HepG2 (cell line): ENCODE data around the gene ZBTB7B. TPM values are rescaled to one million over a fixed set of nuclear protein-coding genes. Genes with fewer than 3 reads are reported as not detected.
A peak's percentile ranks its signal among the peaks of the same experiment; 100 is the strongest.

Experiments
- ATAC-seq: fragments of 200-7000 bp; cut with Tn5 transposase; 3 replicates; pipeline ENCODE4 v1.9.1; 2020; ENCODE audit warnings: mild to moderate bottlenecking, moderate library complexity
- BruUV-seq: library from RNA; stranded (reverse); fragments of 400-500 nt; replicated peaks from 2 replicates; lab custom pipeline; 2021; lab: Mats Ljungman, UMichigan
- CTCF ChIA-PET: fragments of 300-600 bp; formaldehyde crosslinking; extraction: SDS; loops from one replicate; lab custom pipeline; 2021; ENCODE audit warnings: low total read pairs, inconsistent platforms, low intra/inter-chr PET ratio; lab: Yijun Ruan, JAX
- POLR2A ChIA-PET: fragments of 350-600 bp; sonication (Branson Sonifier 250); formaldehyde crosslinking; loops from one replicate; lab custom pipeline; 2020; ENCODE audit warnings: antibody characterized with exemption, inconsistent platforms; lab: Yijun Ruan, JAX
- DNase-seq: peaks from one replicate; pipeline ENCODE4 v3.0.0-alpha.2; 2015; ENCODE audit warnings: low spot score
- FAIRE-seq: peaks from 3 replicates; lab custom pipeline; 2011; peaks lifted over from hg19 to GRCh38; lab: Jason Lieb, UNC
- H2AFZ ChIP-seq: one replicate; pipeline ENCODE4 v1.6.1; 2011; ENCODE audit warnings: low read length, inconsistent platforms
- H3K27ac ChIP-seq: fragments of 300-600 bp; 3 replicates; pipeline ENCODE4 v1.8.0; 2011; ENCODE audit warnings: mixed run types, mild to moderate bottlenecking, mixed read lengths, low read length, inconsistent platforms; ENCODE audit not compliant: insufficient read depth; ENCODE audit errors: extremely low read length
- H3K27me3 ChIP-seq, 2 experiments: fragments of 200-600 bp in 1 of 2; 2 replicates in 1 of 2; 3 replicates in 1 of 2; pipeline versions ENCODE4 v1.6.0 to v1.8.0; 2011; ENCODE audit warnings: low read length in 2 of 2, mild to moderate bottlenecking in 2 of 2, moderate library complexity in 2 of 2, inconsistent platforms in 1 of 2; ENCODE audit not compliant: insufficient read depth in 2 of 2, control insufficient read depth in 1 of 2
- H3K36me3 ChIP-seq, 2 experiments: fragments of 200-600 bp in 1 of 2; replicated peaks in 1 of 2; 2 replicates in 1 of 2; 3 replicates in 1 of 2; pipeline versions ENCODE4 v1.5.1 to v1.8.0; 2011; ENCODE audit warnings: low read length in 2 of 2, inconsistent platforms in 1 of 2; ENCODE audit not compliant: insufficient read depth in 2 of 2, control insufficient read depth in 1 of 2
- H3K4me1 ChIP-seq: 2 replicates; pipeline ENCODE4 v1.5.1; 2012; ENCODE audit warnings: low read length, inconsistent platforms; ENCODE audit not compliant: insufficient read depth
- H3K4me2 ChIP-seq: 2 replicates; pipeline ENCODE4 v1.6.0; 2011; ENCODE audit warnings: low read depth, low read length, inconsistent platforms
- H3K4me3 ChIP-seq, 3 experiments: fragments of 200-600 bp in 1 of 3; sonication (generic), shearing (Covaris generic) in 1 of 3; replicated peaks in 1 of 3; 2 replicates each; pipeline ENCODE4 v1.5.1; 2011 to 2016; ENCODE audit warnings: low read length in 3 of 3, inconsistent platforms in 2 of 3, low read depth in 2 of 3, mild to moderate bottlenecking in 2 of 3, control low read depth in 1 of 3, mixed read lengths in 1 of 3; ENCODE audit not compliant: insufficient read depth in 1 of 3
- H3K79me2 ChIP-seq: one replicate; pipeline ENCODE4 v1.6.1; 2011; ENCODE audit warnings: low read length, inconsistent platforms; ENCODE audit not compliant: insufficient read depth
- H3K9ac ChIP-seq: 2 replicates; pipeline ENCODE4 v1.6.0; 2011; ENCODE audit warnings: mild to moderate bottlenecking, low read depth, low read length, inconsistent platforms; ENCODE audit not compliant: insufficient read depth
- H3K9me3 ChIP-seq: 2 replicates; pipeline ENCODE4 v1.5.1; 2012; ENCODE audit warnings: mild to moderate bottlenecking, low read length
- H4K20me1 ChIP-seq: 2 replicates; pipeline ENCODE4 v1.6.0; 2011; ENCODE audit warnings: inconsistent platforms, mild to moderate bottlenecking, low read length, moderate library complexity; ENCODE audit not compliant: insufficient read depth
- CEBPG ChIP-seq: IDR thresholded peaks from 2 replicates; pipeline ENCODE4 v1.6.1; 2016
- GATAD2A ChIP-seq: IDR thresholded peaks from 2 replicates; pipeline ENCODE4 v1.6.1; 2016
- KLF6 ChIP-seq: IDR thresholded peaks from 2 replicates; pipeline ENCODE4 v1.8.0; 2016; ENCODE audit warnings: missing biosample characterization, missing genetic modification reagents
- LCORL ChIP-seq, 2 experiments: fragments of 450-650 bp in 1 of 2; sonication (generic) in 1 of 2; formaldehyde crosslinking in 1 of 2; IDR thresholded peaks; 2 replicates each; pipeline versions ENCODE4 v1.5.0 to v1.6.1; 2017 to 2020; ENCODE audit warnings: antibody characterized with exemption in 1 of 2, missing genetic modification reagents in 1 of 2
- MAFF ChIP-seq: IDR thresholded peaks from 2 replicates; pipeline ENCODE4 v1.6.1; 2011; ENCODE audit warnings: low read depth, low read length, improper control_type of control experiment
- NCOA1 ChIP-seq: sonication (generic); formaldehyde crosslinking; IDR thresholded peaks from 2 replicates; pipeline ENCODE4 v1.9.0; 2021; ENCODE audit warnings: missing genetic modification reagents
- NR2F6 ChIP-seq, 2 experiments: IDR thresholded peaks; 2 replicates each; pipeline ENCODE4 v1.6.1; 2016; ENCODE audit warnings: antibody characterized with exemption in 1 of 2, mild to moderate bottlenecking in 1 of 2
- PAXIP1 ChIP-seq: sonication (generic); formaldehyde crosslinking; conservative IDR thresholded peaks from 2 replicates; pipeline ENCODE4 v1.4.0; 2020; ENCODE audit warnings: mild to moderate bottlenecking, missing genetic modification reagents, moderate library complexity
- SMAD9 ChIP-seq: sonication (generic); formaldehyde crosslinking; IDR thresholded peaks from 2 replicates; pipeline ENCODE4 v1.5.1; 2020; ENCODE audit warnings: mild to moderate bottlenecking, missing genetic modification reagents
- TRAFD1 ChIP-seq: sonication (generic); formaldehyde crosslinking; IDR thresholded peaks from 2 replicates; pipeline ENCODE4 v1.5.1; 2020; ENCODE audit warnings: missing genetic modification reagents, mild to moderate bottlenecking, borderline replicate concordance
- ZFX ChIP-seq: sonication (generic); formaldehyde crosslinking; IDR thresholded peaks from 2 replicates; pipeline ENCODE4 v1.4.0; 2020; ENCODE audit warnings: mild to moderate bottlenecking, low read depth, missing genetic modification reagents, moderate library complexity
- ZNF124 ChIP-seq: sonication (generic); formaldehyde crosslinking; IDR thresholded peaks from 2 replicates; pipeline ENCODE4 v1.4.0; 2020; ENCODE audit warnings: missing genetic modification reagents
- ZNF30 ChIP-seq: sonication (generic); formaldehyde crosslinking; IDR thresholded peaks from 2 replicates; pipeline ENCODE4 v1.5.0; 2020; ENCODE audit warnings: mild to moderate bottlenecking, missing genetic modification reagents
- ZNF331 ChIP-seq: sonication (generic); formaldehyde crosslinking; IDR thresholded peaks from 2 replicates; pipeline ENCODE4 v1.4.0; 2020; ENCODE audit warnings: missing genetic modification reagents
- ZNF512 ChIP-seq: sonication (generic); formaldehyde crosslinking; IDR thresholded peaks from 2 replicates; pipeline ENCODE4 v1.4.0; 2020; ENCODE audit warnings: mild to moderate bottlenecking, missing genetic modification reagents
- ZNF629 ChIP-seq: sonication (generic); formaldehyde crosslinking; conservative IDR thresholded peaks from 2 replicates; pipeline ENCODE4 v1.5.0; 2020; ENCODE audit warnings: missing genetic modification reagents
- ZNF644 ChIP-seq: IDR thresholded peaks from 2 replicates; pipeline ENCODE4 v1.6.1; 2016; ENCODE audit warnings: low read depth
- WGBS: methylation state at CpG from one replicate; pipeline ENCODE4 v1.1.6; 2017; ENCODE audit warnings: low lambda C conversion rate; 5-methylcytosine and 5-hydroxymethylcytosine counted together
- in situ Hi-C: cut with HindIII; loops from 2 replicates; pipeline ENCODE4 v1.10.0; 2017; ENCODE audit warnings: low pct_unique_long_range_greater_than_20kb; ENCODE audit not compliant: extremely low pct_ligation_motif_present
- intact Hi-C: fragments of 100-400 bp; cut with micrococcal nuclease; formaldehyde crosslinking; loops from one replicate; pipeline ENCODE4 v1.10.0; 2022; ENCODE audit not compliant: unreplicated experiment
- polyA plus RNA-seq, 8 experiments: library from polyadenylated mRNA; depleted of rRNA in 3 of 8; stranded (reverse) in 7 of 8; unstranded in 1 of 8; fragments of >200 nt; fragmentation: Illumina TruSeq in 4 of 8; extraction: Trizol in 4 of 8; gene quantifications; 2 replicates each; pipeline versions ENCODE4 v1.2.1 to v1.2.3, GENCODE V29; 2011 to 2016; ENCODE audit warnings: low read depth in 4 of 8, missing spikeins in 1 of 8, mixed read lengths in 1 of 8; ENCODE audit not compliant: insufficient read depth in 1 of 8
- total RNA-seq, 5 experiments: library from RNA; depleted of rRNA; stranded (reverse); fragments of >200 nt; fragmentation: Illumina TruSeq; extraction: Trizol; gene quantifications; 2 replicates each; pipeline ENCODE4 v1.2.3, GENCODE V29; 2016; ENCODE audit warnings: low read depth in 1 of 5

Gene ZBTB7B
- total and polyA plus RNA-seq, 2 of the 13 experiments (the other 11 are each of a cell fraction or from before 2014, with no cell fraction given) = 15.5 to 17.5 TPM

DNA sequence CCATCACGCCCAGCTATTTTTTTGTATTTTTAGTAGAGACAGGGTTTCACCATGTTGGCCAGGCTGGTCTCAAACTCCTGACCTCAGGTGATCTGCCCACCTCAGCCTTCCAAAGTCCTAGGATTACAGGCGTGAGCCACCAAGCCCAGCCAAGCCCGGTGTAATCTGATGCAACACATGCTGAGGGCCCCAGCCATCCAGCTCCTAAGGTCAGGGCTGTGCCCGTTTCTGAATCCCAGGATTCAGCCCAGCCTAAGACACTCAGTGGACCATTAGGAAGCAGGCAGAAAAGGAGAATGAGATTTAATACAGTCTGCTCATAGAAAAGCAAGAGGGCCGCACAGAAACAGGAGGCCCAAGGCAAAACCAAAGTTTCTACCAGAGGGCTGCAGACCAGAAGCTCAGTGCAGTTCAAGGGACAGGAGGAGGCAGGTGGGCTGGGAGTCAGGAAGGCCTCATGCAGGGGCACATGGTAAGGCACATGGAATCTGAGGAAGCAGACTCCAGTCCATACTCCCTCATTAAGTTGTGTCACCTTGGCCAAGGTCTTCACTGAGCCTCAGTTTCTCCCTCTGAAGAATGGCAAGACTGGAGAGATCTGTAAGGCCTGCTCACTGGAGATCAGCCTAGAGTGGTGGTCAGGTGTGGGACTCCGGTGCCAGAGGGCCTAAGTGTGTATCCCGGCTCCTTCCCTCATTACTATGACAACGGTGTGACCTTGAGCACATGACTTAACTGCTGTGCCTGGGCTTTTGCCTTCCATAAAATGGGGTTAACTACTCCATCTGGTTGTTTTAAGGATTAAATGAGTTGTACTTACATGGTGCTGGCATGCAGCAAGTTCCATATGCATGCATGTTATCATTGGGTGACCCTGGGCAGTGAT lies 46.1 kb downstream of the ZBTB7B start:
- Histone ChIP-seq H4K20me1 (no peaks in the 10 kb centered on the region), H3K27me3 (no peaks in the 10 kb centered on the region), H3K27ac (peak overlapping the region; percentile 48), H3K79me2 (no peaks in the 10 kb centered on the region), H3K4me3 (no peak overlapping the region), H3K9ac (no peak overlapping the region), H3K4me2 (peak overlapping the region; percentile 11), H3K9me3 (no peaks in the 10 kb centered on the region), H3K4me1 (peaks cover 72% of the 10 kb centered on the region), H2AFZ (no peak overlapping the region), H3K36me3 (no peaks in the 10 kb centered on the region)
- ATAC-seq = 0 out of 3 replicates have a peak, but pooled peaks have one; percentile 8
- FAIRE-seq = peak; percentile 52
- WGBS = 31% methylated on average over 6 of the region's 8 CpGs
- in situ Hi-C loops (no loop called here), intact Hi-C loops (loop anchor here (5.0 kb wide), 2 partner anchors 34 to 141 kb away; no protein-coding TSS in a partner anchor)
- no peak for DNase-seq
- CTCF ChIA-PET = interaction anchor here (2.0 kb wide), 1 partner anchor 31 kb away, joined by 7 read pairs; no protein-coding TSS in a partner anchor
- POLR2A ChIA-PET = interaction anchor here (0.7 to 1.0 kb wide), 5 partner anchors 10 to 93 kb away, joined by 3 to 4 read pairs (median 3); partner anchors contain the start of genes PBXIP1 and SHC1
- no TSS peak for BruUV-seq
- peak; percentile 38; the same call in 1 of the 2 replicates for TF ChIP-seq ZNF124 (CRISPR knock-in tag)
- TF ChIP-seq GATAD2A (CRISPR knock-in tag) = 0 out of 2 replicates have a peak, but pooled peaks have one; percentile 47
- TF ChIP-seq ZNF629 = peak; percentile 41; the same call in 1 of the 2 replicates
- TF ChIP-seq ZNF30 (CRISPR knock-in tag) = 0 out of 2 replicates have a peak, but pooled peaks have one; percentile 51
- TF ChIP-seq ZNF644 = peak; percentile 58; the same call in 1 of the 2 replicates
- TF ChIP-seq NCOA1 (CRISPR knock-in tag) = no peak
- no peak for TF ChIP-seq SMAD9 (CRISPR knock-in tag)
- no peak for TF ChIP-seq NR2F6 (IDR thresholded peaks at IDR 0.05)
- TF ChIP-seq NR2F6 (CRISPR knock-in tag; IDR thresholded peaks at IDR 0.05) = peak; percentile 44; the same call in 1 of the 2 replicates
- peak; percentile 29; the same call in 1 of the 2 replicates for TF ChIP-seq PAXIP1
- no peak for TF ChIP-seq LCORL (IDR thresholded peaks at IDR 0.05)
- peak; percentile 29; the same call in 1 of the 2 replicates for TF ChIP-seq LCORL (CRISPR knock-in tag; IDR thresholded peaks at IDR 0.05)
- TF ChIP-seq ZFX (CRISPR knock-in tag) = peak; percentile 48; the same call in 1 of the 2 replicates
- peak; percentile 93 for TF ChIP-seq CEBPG
- TF ChIP-seq KLF6 (CRISPR knock-in tag) = 0 out of 2 replicates have a peak, but pooled peaks have one; percentile 25
- TF ChIP-seq ZNF512 (CRISPR knock-in tag) = no peak
- TF ChIP-seq TRAFD1 = no peak
- peak; percentile 79 for TF ChIP-seq ZNF331 (CRISPR knock-in tag)
- no peak for TF ChIP-seq MAFF
